Ovary (tissue), 9 donors: ENCODE measurements around the gene CMIP. TPM values are rescaled to one million over a fixed set of nuclear protein-coding genes. Genes with fewer than 3 reads are reported as not detected.

Experiments used
- DNase-seq, 5 donors: peaks; one replicate each; pipeline ENCODE4 v3.0.0-alpha.2; 2019 to 2020
- H3K27ac ChIP-seq, 2 donors: fragments of 200-600 bp; one replicate each; pipeline versions ENCODE4 v1.5.1 to v1.8.0; 2019 to 2022
- H3K27me3 ChIP-seq: fragments of 200-600 bp; one replicate; pipeline ENCODE4 v1.8.0; 2022
- H3K36me3 ChIP-seq: fragments of 200-600 bp; sonication (generic); one replicate; pipeline ENCODE4 v1.5.1; 2019
- H3K4me1 ChIP-seq: one replicate; pipeline ENCODE4 v1.8.1; 2013; ENCODE audit warnings: mild to moderate bottlenecking, moderate library complexity; ENCODE audit not compliant: insufficient read depth
- H3K4me3 ChIP-seq: fragments of 200-600 bp; sonication (generic); one replicate; pipeline ENCODE4 v1.5.1; 2017
- H3K9me3 ChIP-seq, 2 donors: fragments of 200-600 bp in 1 of 2; sonication (generic) in 1 of 2; one replicate each; pipeline versions ENCODE4 v1.5.1 to v1.8.1; 2013 to 2019; ENCODE audit warnings: mild to moderate bottlenecking in 1 of 2, moderate library complexity in 1 of 2
- EP300 ChIP-seq: sonication (generic); formaldehyde crosslinking; IDR thresholded peaks from one replicate; pipeline ENCODE4 v1.6.1; 2017; ENCODE audit warnings: antibody characterized with exemption
- POLR2A ChIP-seq: fragments of 450-650 bp; IDR thresholded peaks from one replicate; pipeline ENCODE4 v1.6.1; 2017; ENCODE audit warnings: antibody characterized with exemption, mild to moderate bottlenecking, moderate library complexity
- WGBS, 3 donors: extraction: QIAGEN DNeasy Blood & Tissue Kit in 1 of 3; methylation state at CpG; one replicate each; pipeline versions ENCODE4 v1.1.5 to v1.1.7; 2013 to 2017; 5-methylcytosine and 5-hydroxymethylcytosine counted together
- intact Hi-C, 4 donors: fragments of 100-400 bp; cut with DNase I; formaldehyde crosslinking; loops; one replicate each; pipeline versions ENCODE4 v1.11.0 to v1.15.1; 2022 to 2023
- polyA plus RNA-seq, 2 donors: library from polyadenylated mRNA; stranded (reverse); fragments of 200-250 nt in 1 of 2; fragments of 350-450 nt in 1 of 2; fragmentation: Illumina TruSeq in 1 of 2; extraction: RNeasy Lipid Tissue Mini Kit (QIAGEN cat#74804) in 1 of 2; gene quantifications; one replicate each; pipeline ENCODE4 v1.2.3, GENCODE V29; 2013 to 2014
- total RNA-seq, 7 donors: library from RNA; depleted of rRNA in 2 of 7; stranded (reverse); fragments of >200 nt in 2 of 7; fragmentation: NEBNext Ultra II Directional in 3 of 7; extraction: Animal tissue kit (Norgen Biotek cat#: 25700) in 3 of 7; gene quantifications; one replicate each; pipeline versions ENCODE4 v1.1.0 to v1.2.4, GENCODE V29; 2016 to 2023
- TF ChIP-seq, protein P1 (sequence below), 3 donors: fragments of 450-650 bp in 2 of 3; fragments of 200-600 bp in 1 of 3; IDR thresholded peaks; one replicate each; pipeline versions ENCODE4 v1.5.1 to v1.8.0; 2016 to 2022; ENCODE audit warnings: antibody characterized with exemption in 3 of 3, mild to moderate bottlenecking in 1 of 3
- donor health status: DM: no; HTN: no; CAD: no; lungs with moderate emphysema.
- donor health status: DM: no; HTN: no; CAD: no.
- donor health status: Bipolar disorder and iron deficiency.
- donor health status: DM: yes; HTN: yes; CAD: no.
- donor health status: DM: no; HTN: no; CAD: no.
- donor health status: DM: yes; HTN: yes; CAD: no.

Gene CMIP
- total and polyA plus RNA-seq, 9 donors, result 19.4 to 68.2 (median 38.7) TPM

DNA sequence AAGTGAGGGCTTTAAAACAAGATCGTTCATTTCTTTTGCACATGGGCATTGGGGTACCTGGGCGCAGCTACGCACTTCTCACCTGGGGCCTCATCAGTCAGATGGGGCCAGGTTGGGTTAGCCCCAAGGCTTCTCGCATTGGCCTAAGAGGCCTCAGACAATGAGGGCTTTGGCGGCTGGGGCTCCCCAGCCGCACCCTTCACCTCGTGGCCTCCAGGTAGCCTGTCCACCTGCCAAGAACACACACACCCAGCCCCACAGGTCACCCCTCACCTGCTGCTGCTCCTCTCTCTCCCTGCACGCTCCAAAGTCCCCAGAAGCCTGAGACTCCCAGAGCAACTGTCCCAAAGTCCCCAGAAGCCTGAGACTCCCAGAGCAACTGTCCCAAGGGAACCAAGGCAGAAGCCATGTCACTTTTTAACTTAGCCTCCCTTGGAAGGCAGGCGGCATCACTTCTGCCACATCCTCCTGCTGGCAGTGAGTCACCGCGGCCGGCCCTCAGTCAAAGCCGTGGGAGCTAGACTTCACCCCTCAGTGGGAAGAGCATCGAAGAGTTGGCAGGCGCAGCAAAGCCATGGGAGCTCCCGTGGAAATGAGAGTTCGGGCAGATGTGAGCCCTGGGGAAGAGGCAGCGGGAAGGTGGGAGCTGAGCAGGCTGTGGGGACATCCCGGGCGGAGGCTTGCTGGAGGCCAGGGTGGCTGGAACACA, 255.6 kb downstream of the CMIP start:
- TF ChIP-seq POLR2A (no peak), EP300 (no peak)
- TF ChIP-seq, protein P1, sequence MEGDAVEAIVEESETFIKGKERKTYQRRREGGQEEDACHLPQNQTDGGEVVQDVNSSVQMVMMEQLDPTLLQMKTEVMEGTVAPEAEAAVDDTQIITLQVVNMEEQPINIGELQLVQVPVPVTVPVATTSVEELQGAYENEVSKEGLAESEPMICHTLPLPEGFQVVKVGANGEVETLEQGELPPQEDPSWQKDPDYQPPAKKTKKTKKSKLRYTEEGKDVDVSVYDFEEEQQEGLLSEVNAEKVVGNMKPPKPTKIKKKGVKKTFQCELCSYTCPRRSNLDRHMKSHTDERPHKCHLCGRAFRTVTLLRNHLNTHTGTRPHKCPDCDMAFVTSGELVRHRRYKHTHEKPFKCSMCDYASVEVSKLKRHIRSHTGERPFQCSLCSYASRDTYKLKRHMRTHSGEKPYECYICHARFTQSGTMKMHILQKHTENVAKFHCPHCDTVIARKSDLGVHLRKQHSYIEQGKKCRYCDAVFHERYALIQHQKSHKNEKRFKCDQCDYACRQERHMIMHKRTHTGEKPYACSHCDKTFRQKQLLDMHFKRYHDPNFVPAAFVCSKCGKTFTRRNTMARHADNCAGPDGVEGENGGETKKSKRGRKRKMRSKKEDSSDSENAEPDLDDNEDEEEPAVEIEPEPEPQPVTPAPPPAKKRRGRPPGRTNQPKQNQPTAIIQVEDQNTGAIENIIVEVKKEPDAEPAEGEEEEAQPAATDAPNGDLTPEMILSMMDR (IDR thresholded peaks at IDR 0.05), result no peak
- H3K27ac ChIP-seq, result no peak overlapping the region
- H3K27me3 ChIP-seq, result no peaks in the 10 kb centered on the region
- H3K9me3 ChIP-seq, result no peaks in the 10 kb centered on the region
- 89 to 91% (median 90%) methylated on average over 20 of the region's 20 CpGs for WGBS, 3 donors
- peaks cover 9% of the 10 kb centered on the region for H3K4me1 ChIP-seq
- no peaks in the 10 kb centered on the region for H3K36me3 ChIP-seq
- intact Hi-C loops, result loop anchor here in 1 of 4 donors (10.0 kb wide), 2 partner anchors 45 to 155 kb away; no protein-coding TSS in a partner anchor
- DNase-seq, result no peak
- no peak overlapping the region for H3K4me3 ChIP-seq

- Histone ChIP-seq H3K9me3 (no peaks in the 10 kb centered on the region), H3K27ac (no peak overlapping the region), H3K27me3 (no peaks in the 10 kb centered on the region), H3K36me3 (no peaks in the 10 kb centered on the region), H3K4me3 (no peak overlapping the region), H3K4me1 (peaks cover 7% of the 10 kb centered on the region)
- intact Hi-C loops, result loop anchor here in 1 of 4 donors (10.0 kb wide), 2 partner anchors 46 to 156 kb away; no protein-coding TSS in a partner anchor
- WGBS, 3 donors, result 88 to 93% (median 93%) methylated on average over 4 of the region's 4 CpGs
- DNase-seq, result no peak
- TF ChIP-seq EP300 (no peak), POLR2A (no peak)
- TF ChIP-seq, protein P1 (IDR thresholded peaks at IDR 0.05), result no peak
Observed at GRCh38 chr16:81700780-81701165, 256.2 kb downstream of the CMIP start.

GRCh38 chr16:81701296-81701970, 256.8 kb downstream of the CMIP start:
- no peak for DNase-seq
- H3K27ac ChIP-seq, result no peak overlapping the region
- no peaks in the 10 kb centered on the region for H3K36me3 ChIP-seq
- 89 to 94% (median 90%) methylated on average over 20 of the region's 20 CpGs for WGBS, 3 donors
- intact Hi-C loops, result loop anchor here in 1 of 4 donors (10.0 kb wide), 2 partner anchors 47 to 157 kb away; no protein-coding TSS in a partner anchor
- no peak for TF ChIP-seq POLR2A
- TF ChIP-seq EP300, result no peak
- TF ChIP-seq, protein P1 (IDR thresholded peaks at IDR 0.05), result no peak
- H3K9me3 ChIP-seq, result no peaks in the 10 kb centered on the region
- no peaks in the 10 kb centered on the region for H3K27me3 ChIP-seq
- H3K4me1 ChIP-seq, result peaks cover 6% of the 10 kb centered on the region
- H3K4me3 ChIP-seq, result no peak overlapping the region

- H3K27ac ChIP-seq, result no peak overlapping the region
- no peaks in the 10 kb centered on the region for H3K9me3 ChIP-seq
- no peak overlapping the region for H3K4me3 ChIP-seq
- H3K4me1 ChIP-seq, result peaks cover 6% of the 10 kb centered on the region
- H3K36me3 ChIP-seq, result no peaks in the 10 kb centered on the region
- intact Hi-C loops, result loop anchor here in 1 of 4 donors (10.0 kb wide), 2 partner anchors 48 to 158 kb away; no protein-coding TSS in a partner anchor
- 93 to 96% (median 95%) methylated on average over 5 of the region's 5 CpGs for WGBS, 3 donors
- H3K27me3 ChIP-seq, result no peaks in the 10 kb centered on the region
- no peak for DNase-seq
- TF ChIP-seq EP300, result no peak
- TF ChIP-seq POLR2A, result no peak
- TF ChIP-seq, protein P1 (IDR thresholded peaks at IDR 0.05), result no peak
Observed at GRCh38 chr16:81702506-81702905, 257.9 kb downstream of the CMIP start.
